H1 (cell line): Measurements from ENCODE around the gene COL16A1. TPM values are rescaled to one million over a fixed set of nuclear protein-coding genes. Genes with fewer than 3 reads are reported as not detected.

Source experiments
- CTCF ChIA-PET: fragments of 300-600 bp; sonication (Branson Sonifier 250); formaldehyde crosslinking; loops from one replicate; lab custom pipeline; 2021; ENCODE audit not compliant: partially characterized antibody; lab: Charles Lee
- POLR2A ChIA-PET: fragments of 300-600 bp; sonication (Branson Sonifier 250); formaldehyde crosslinking; loops from one replicate; lab custom pipeline; 2021; ENCODE audit warnings: inconsistent platforms; ENCODE audit not compliant: partially characterized antibody; lab: Charles Lee
- DNase-seq, 2 experiments: peaks; one replicate each; pipeline versions ENCODE4 v3.0.0 to v3.0.0-alpha.2; 2010 to 2022; ENCODE audit warnings: low spot score in 2 of 2, low read depth in 1 of 2, mixed read lengths in 1 of 2
- FAIRE-seq: peaks from 2 replicates; lab custom pipeline; 2011; peaks lifted over from hg19 to GRCh38; lab: Jason Lieb, UNC
- H2AFZ ChIP-seq: 2 replicates; pipeline ENCODE4 v1.8.1; 2012; ENCODE audit warnings: low read length, inconsistent platforms
- H2AK5ac ChIP-seq: 2 replicates; pipeline ENCODE4 v1.6.1; 2013; ENCODE audit warnings: low read depth, low read length
- H2BK120ac ChIP-seq: replicated peaks from 2 replicates; pipeline ENCODE3; 2013; ENCODE audit warnings: low read depth, low read length, inconsistent platforms
- H2BK12ac ChIP-seq: 2 replicates; pipeline ENCODE4 v1.6.1; 2013; ENCODE audit warnings: low read depth, low read length
- H2BK15ac ChIP-seq: 2 replicates; pipeline ENCODE4 v1.6.1; 2013; ENCODE audit warnings: low read length
- H2BK20ac ChIP-seq: 2 replicates; pipeline ENCODE4 v1.6.1; 2013; ENCODE audit warnings: low read length
- H2BK5ac ChIP-seq: 2 replicates; pipeline ENCODE4 v1.6.1; 2013; ENCODE audit warnings: low read depth, low read length
- H3K14ac ChIP-seq: 2 replicates; pipeline ENCODE4 v1.6.1; 2013; ENCODE audit warnings: inconsistent platforms; ENCODE audit not compliant: insufficient read length
- H3K18ac ChIP-seq: 2 replicates; pipeline ENCODE4 v1.6.1; 2013; ENCODE audit warnings: low read length; ENCODE audit errors: extremely low read depth
- H3K23ac ChIP-seq: 2 replicates; pipeline ENCODE4 v1.6.1; 2013; ENCODE audit warnings: inconsistent platforms; ENCODE audit not compliant: insufficient read length
- H3K23me2 ChIP-seq: 2 replicates; pipeline ENCODE4 v1.6.1; 2013; ENCODE audit warnings: low read depth, low read length
- H3K27ac ChIP-seq: 2 replicates; pipeline ENCODE4 v1.6.1; 2011; ENCODE audit warnings: low read depth, low read length, inconsistent platforms
- H3K27me3 ChIP-seq, 4 experiments: replicated peaks in 1 of 4; 1 replicate in 1 of 4; 2 replicates in 3 of 4; pipeline versions ENCODE4 v1.6.1 to v1.8.1; 2011 to 2013; ENCODE audit warnings: low read length in 3 of 4, mild to moderate bottlenecking in 3 of 4, inconsistent platforms in 2 of 4, mixed read lengths in 2 of 4, moderate library complexity in 1 of 4; ENCODE audit not compliant: control insufficient read depth in 3 of 4, insufficient read depth in 3 of 4; ENCODE audit errors: extremely low read depth in 1 of 4
- H3K36me3 ChIP-seq, 4 experiments: 2 replicates each; pipeline versions ENCODE4 v1.6.1 to v1.8.1; 2011 to 2013; ENCODE audit warnings: mild to moderate bottlenecking in 4 of 4, low read length in 3 of 4, moderate library complexity in 2 of 4, control low read depth in 1 of 4, inconsistent platforms in 1 of 4; ENCODE audit not compliant: insufficient read depth in 4 of 4, control insufficient read depth in 2 of 4
- H3K4ac ChIP-seq: replicated peaks from 2 replicates; pipeline ENCODE3; 2013; ENCODE audit warnings: low read length, low read depth, mixed read lengths, inconsistent platforms; ENCODE audit not compliant: insufficient read length
- H3K4me1 ChIP-seq, 4 experiments: replicated peaks in 1 of 4; 1 replicate in 1 of 4; 2 replicates in 3 of 4; pipeline versions ENCODE4 v1.6.1 to v1.8.1; 2011 to 2013; ENCODE audit warnings: low read length in 3 of 4, inconsistent platforms in 2 of 4, mixed read lengths in 1 of 4; ENCODE audit not compliant: insufficient read depth in 4 of 4, control insufficient read depth in 3 of 4
- H3K4me2 ChIP-seq, 2 experiments: 2 replicates each; pipeline versions ENCODE4 v1.6.1 to v1.8.1; 2011 to 2013; ENCODE audit warnings: low read depth in 2 of 2, low read length in 2 of 2, control low read depth in 1 of 2, inconsistent platforms in 1 of 2, mild to moderate bottlenecking in 1 of 2; ENCODE audit not compliant: insufficient read depth in 1 of 2
- H3K4me3 ChIP-seq, 4 experiments: fragments of 200-600, 300-600 bp in 1 of 4; sonication (generic), shearing (Covaris generic), sonication (Bioruptor Twin) in 1 of 4; 2 replicates each; pipeline versions ENCODE4 v1.5.1 to v1.8.1; 2011 to 2016; ENCODE audit warnings: low read length in 4 of 4, low read depth in 3 of 4, control low read depth in 2 of 4, inconsistent platforms in 2 of 4, mild to moderate bottlenecking in 2 of 4, mixed read lengths in 1 of 4, moderate library complexity in 1 of 4; ENCODE audit not compliant: insufficient read depth in 2 of 4; ENCODE audit errors: extremely low read depth in 1 of 4
- H3K56ac ChIP-seq: replicated peaks from 2 replicates; pipeline ENCODE3; 2013; ENCODE audit warnings: low read depth, mild to moderate bottlenecking, mixed read lengths, low read length, inconsistent platforms; ENCODE audit not compliant: insufficient read length
- H3K79me1 ChIP-seq: 2 replicates; pipeline ENCODE4 v1.6.1; 2013; ENCODE audit warnings: low read depth, low read length, control low read depth
- H3K79me2 ChIP-seq, 2 experiments: 2 replicates each; pipeline versions ENCODE4 v1.6.1 to v1.8.1; 2012 to 2013; ENCODE audit warnings: low read length in 2 of 2, mild to moderate bottlenecking in 2 of 2, inconsistent platforms in 1 of 2; ENCODE audit not compliant: insufficient read depth in 2 of 2, control insufficient read depth in 1 of 2
- H3K9ac ChIP-seq, 4 experiments: replicated peaks in 1 of 4; 1 replicate in 1 of 4; 2 replicates in 3 of 4; pipeline versions ENCODE4 v1.6.1 to v1.8.1; 2011 to 2013; ENCODE audit warnings: low read depth in 3 of 4, low read length in 3 of 4, control low read depth in 2 of 4, mild to moderate bottlenecking in 2 of 4, moderate library complexity in 2 of 4, inconsistent platforms in 1 of 4; ENCODE audit errors: extremely low read depth in 1 of 4
- H3K9me3 ChIP-seq, 2 experiments: 2 replicates each; pipeline versions ENCODE4 v1.6.1 to v1.8.1; 2012 to 2013; ENCODE audit warnings: mild to moderate bottlenecking in 2 of 2, moderate library complexity in 2 of 2, control low read depth in 1 of 2, inconsistent platforms in 1 of 2, low read depth in 1 of 2, low read length in 1 of 2, mixed read lengths in 1 of 2; ENCODE audit not compliant: insufficient read depth in 2 of 2
- H4K20me1 ChIP-seq, 2 experiments: replicated peaks in 1 of 2; 2 replicates each; pipeline versions ENCODE3 to v1.8.1; 2011 to 2013; ENCODE audit warnings: inconsistent platforms in 2 of 2, low read length in 2 of 2, mild to moderate bottlenecking in 1 of 2; ENCODE audit not compliant: insufficient read depth in 2 of 2, control insufficient read depth in 1 of 2
- H4K5ac ChIP-seq: 2 replicates; pipeline ENCODE4 v1.6.1; 2013; ENCODE audit warnings: low read length, low read depth, mixed read lengths, inconsistent platforms; ENCODE audit not compliant: insufficient read length
- H4K8ac ChIP-seq: 2 replicates; pipeline ENCODE4 v1.8.0; 2013; ENCODE audit warnings: mild to moderate bottlenecking, moderate library complexity, low read length, inconsistent platforms; ENCODE audit not compliant: insufficient read depth; ENCODE audit errors: extremely low read depth
- H4K91ac ChIP-seq: replicated peaks from 2 replicates; pipeline ENCODE3; 2013; ENCODE audit warnings: low read length, mixed read lengths, inconsistent platforms; ENCODE audit not compliant: insufficient read length
- EP300 ChIP-seq, 2 experiments: IDR thresholded peaks; 1 replicate in 1 of 2; 2 replicates in 1 of 2; pipeline ENCODE4 v1.6.1; 2011 to 2012; ENCODE audit warnings: low read depth in 2 of 2, low read length in 2 of 2, mild to moderate bottlenecking in 2 of 2, borderline replicate concordance in 1 of 2, inconsistent platforms in 1 of 2, moderate library complexity in 1 of 2
- HDAC2 ChIP-seq, 2 experiments: fragments of 300-600 bp in 1 of 2; sonication (generic) in 1 of 2; IDR thresholded peaks; 2 replicates each; pipeline ENCODE4 v1.6.1; 2011 to 2012; ENCODE audit warnings: low read depth in 2 of 2, low read length in 2 of 2, mild to moderate bottlenecking in 2 of 2, moderate library complexity in 2 of 2, borderline replicate concordance in 1 of 2, inconsistent platforms in 1 of 2
- RFX5 ChIP-seq: IDR thresholded peaks from 2 replicates; pipeline ENCODE4 v1.6.1; 2011; ENCODE audit warnings: low read depth, low read length, improper control_type of control experiment, borderline replicate concordance
- SP4 ChIP-seq: IDR thresholded peaks from 2 replicates; pipeline ENCODE4 v1.6.1; 2012; ENCODE audit warnings: low read length, inconsistent platforms
- whole genome bisulfite sequencing, 2 experiments: shearing (Covaris generic) in 1 of 2; methylation state at CpG; one replicate each; pipeline versions ENCODE4 v1.1.6 to v1.1.7; 2013 to 2015; ENCODE audit warnings: low lambda C conversion rate in 2 of 2, mixed read lengths in 2 of 2, inconsistent platforms in 1 of 2, low coverage in 1 of 2, missing lambda C conversion rate in 1 of 2; ENCODE audit not compliant: insufficient replicate concordance in 2 of 2, insufficient coverage in 1 of 2, insufficient read length in 1 of 2; ENCODE audit errors: extremely low coverage in 1 of 2, missing lambda C conversion rate in 1 of 2; 5-methylcytosine and 5-hydroxymethylcytosine counted together
- polyA plus RNA-seq, 7 experiments: library from polyadenylated mRNA; depleted of rRNA in 3 of 7; stranded (reverse) in 5 of 7; unstranded in 2 of 7; fragments of >200 nt in 5 of 7; fragments of 200-250 nt in 2 of 7; gene quantifications; 1 replicate in 5 of 7; 2 replicates in 1 of 7; 4 replicates in 1 of 7; pipeline versions ENCODE4 v1.2.1 to v1.2.3, GENCODE V29; 2011 to 2013; ENCODE audit warnings: missing spikeins in 2 of 7, mixed read lengths in 2 of 7
- total RNA-seq: library from RNA; stranded (reverse); fragmentation: NEBNext Ultra II Directional; extraction: Animal tissue kit (Norgen Biotek cat#: 25700); gene quantifications from 2 replicates; pipeline ENCODE4 v1.2.1, GENCODE V29; 2021

COL16A1 gene
- total and polyA plus RNA-seq, 2 of the 8 experiments (the other 6 are each of a cell fraction or from before 2014, with no cell fraction given) = 2.0 to 10.5 TPM

DNA sequence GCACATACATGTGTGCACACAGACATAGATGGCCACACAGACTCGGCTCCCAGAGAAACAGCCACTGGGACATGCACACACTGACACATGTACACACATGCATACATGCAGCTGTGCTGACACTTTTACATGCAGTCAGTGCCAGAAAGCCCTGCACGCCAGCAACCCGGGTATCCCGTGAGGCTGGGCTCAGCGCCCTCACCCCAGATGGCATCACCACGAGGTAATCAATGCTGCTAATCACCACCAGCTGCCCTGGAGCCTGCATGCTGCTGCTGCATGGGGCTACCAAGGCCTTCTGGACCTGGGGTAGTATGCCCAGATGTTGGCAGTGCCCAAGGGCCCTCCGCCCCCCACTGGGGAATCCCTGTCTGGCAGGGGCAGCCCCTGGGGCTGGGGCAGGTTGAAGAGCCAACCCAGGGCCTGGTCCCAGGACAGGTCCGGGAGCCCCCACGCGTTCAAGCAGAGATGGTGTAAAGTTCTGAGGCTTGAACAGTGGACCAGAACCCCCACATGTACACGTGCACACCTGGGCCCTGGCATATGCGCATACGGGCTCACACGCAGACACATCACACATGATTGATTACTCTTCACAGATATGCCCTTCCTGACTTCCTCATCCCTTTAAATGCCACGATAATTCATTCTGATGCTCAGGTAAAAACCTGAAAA lies 2.7 kb upstream of the COL16A1 start:
- WGBS, 2 experiments = 84% methylated on average over 15 of the region's 15 CpGs; no CpG with 5 or more reads in 1 of the 2 experiments

More for the DNA sequence above, 2.7 kb upstream of the COL16A1 start:
- DNase-seq (no peak), FAIRE-seq (no peak)
- H3K4me3 ChIP-seq = no peak overlapping the region
- no peak overlapping the region for H3K23ac ChIP-seq
- H3K4me2 ChIP-seq = no peak overlapping the region
- no peak overlapping the region for H4K91ac ChIP-seq
- H3K79me1 ChIP-seq = no peaks in the 10 kb centered on the region
- no peaks in the 10 kb centered on the region for H3K79me2 ChIP-seq
- H2BK15ac ChIP-seq = peak overlapping the region; percentile 13; the same call in 1 of the 2 replicates
- no peaks in the 10 kb centered on the region for H4K20me1 ChIP-seq
- H2AK5ac ChIP-seq = peak overlapping the region; percentile 69; the same call in 1 of the 2 replicates
- H3K56ac ChIP-seq = no peak overlapping the region
- H3K23me2 ChIP-seq = peaks cover 5% of the 10 kb centered on the region
- H3K9ac ChIP-seq = no peak overlapping the region
- H4K5ac ChIP-seq = no peak overlapping the region
- H2BK20ac ChIP-seq = peak overlapping the region; percentile 72; the same call in 1 of the 2 replicates
- ChIA-PET CTCF (interaction anchor here (1.8 to 11.5 kb wide), 4 partner anchors 16 to 83 kb away, joined by 7 to 181 read pairs (median 64); no protein-coding TSS in a partner anchor), POLR2A (interaction anchor here (0.6 to 7.3 kb wide), 3 partner anchors 8 to 13 kb away, joined by 3 to 43 read pairs (median 3); no protein-coding TSS in a partner anchor)
- no peak for TF ChIP-seq HDAC2 (IDR thresholded peaks at IDR 0.05; ENCODE audit: borderline replicate concordance in 1 of 2, low read depth in 2 of 2, low read length in 2 of 2)
- no peak for TF ChIP-seq RFX5
- no peak for TF ChIP-seq EP300 (IDR thresholded peaks at IDR 0.05; ENCODE audit: borderline replicate concordance in 1 of 2, low read depth in 2 of 2, low read length in 2 of 2)
- no peak for TF ChIP-seq SP4
- H3K18ac ChIP-seq = no peak overlapping the region
- no peaks in the 10 kb centered on the region for H3K36me3 ChIP-seq
- H2BK5ac ChIP-seq = no peak overlapping the region
- H3K27me3 ChIP-seq = no peaks in the 10 kb centered on the region; a peak in 1 of 7 replicates
- H3K4ac ChIP-seq = no peak overlapping the region
- H3K14ac ChIP-seq = no peak overlapping the region
- no peak overlapping the region; the same call in 1 of the 2 replicates for H4K8ac ChIP-seq
- H3K9me3 ChIP-seq = no peaks in the 10 kb centered on the region
- no peak overlapping the region for H2BK120ac ChIP-seq
- peak overlapping the region; percentile 62; the same call in 1 of the 2 replicates for H2BK12ac ChIP-seq
- no peak overlapping the region for H2AFZ ChIP-seq
- H3K4me1 ChIP-seq = peaks cover 9 to 28% (median 16%) of the 10 kb centered on the region in 4 experiments
- H3K27ac ChIP-seq = no peak overlapping the region
